Skeletal muscle tissue (tissue), 4 donors: ENCODE results near the gene U2AF1L4. TPM values are rescaled to one million over a fixed set of nuclear protein-coding genes. Genes with fewer than 3 reads are reported as not detected.
A peak's percentile ranks its signal among the peaks of the same experiment; 100 is the strongest.

ENCODE experiments used
- H3K27ac ChIP-seq: one replicate; pipeline ENCODE4 v1.7.0; 2013; ENCODE audit warnings: mild to moderate bottlenecking, low read depth, low read length, inconsistent platforms
- H3K27me3 ChIP-seq, 3 donors: one replicate each; pipeline ENCODE4 v1.7.0; 2013; ENCODE audit warnings: low read length in 3 of 3; ENCODE audit not compliant: control insufficient read depth in 3 of 3, insufficient read depth in 3 of 3
- H3K36me3 ChIP-seq, 3 donors: one replicate each; pipeline ENCODE4 v1.7.0; 2013; ENCODE audit warnings: low read length in 3 of 3; ENCODE audit not compliant: control insufficient read depth in 3 of 3, insufficient read depth in 3 of 3
- H3K4me1 ChIP-seq, 3 donors: one replicate each; pipeline ENCODE4 v1.7.0; 2013; ENCODE audit warnings: low read length in 3 of 3, mild to moderate bottlenecking in 3 of 3; ENCODE audit not compliant: control insufficient read depth in 3 of 3, insufficient read depth in 3 of 3
- H3K4me3 ChIP-seq, 3 donors: one replicate each; pipeline ENCODE4 v1.7.0; 2013; ENCODE audit warnings: low read length in 3 of 3
- H3K9ac ChIP-seq, 3 donors: one replicate each; pipeline ENCODE4 v1.7.0; 2013; ENCODE audit warnings: low read length in 3 of 3, mild to moderate bottlenecking in 3 of 3, moderate library complexity in 2 of 3, low read depth in 1 of 3
- H3K9me3 ChIP-seq, 3 donors: one replicate each; pipeline ENCODE4 v1.7.0; 2013; ENCODE audit warnings: low read length in 3 of 3; ENCODE audit not compliant: control insufficient read depth in 3 of 3
- total RNA-seq: library from RNA; depleted of rRNA; stranded (reverse); fragments of >200 nt; gene quantifications from one replicate; pipeline ENCODE4 v1.2.3, GENCODE V29; 2014
- donor health status: Osteomylitis.

U2AF1L4 gene
- total RNA-seq, 1 donor from 2014 or later, result 3.7 TPM

- H3K4me1 ChIP-seq, result peaks cover 6 to 9% (median 7%) of the 10 kb centered on the region in 3 donors
- H3K27ac ChIP-seq, result peak overlapping the region; percentile 70
- peaks cover 0 to 11% (median 5%) of the 10 kb centered on the region in 3 donors for H3K27me3 ChIP-seq
- no peaks in the 10 kb centered on the region for H3K9me3 ChIP-seq
- H3K36me3 ChIP-seq, result no peaks in the 10 kb centered on the region
- peak overlapping the region; percentile 70 to 87 (median 77) for H3K9ac ChIP-seq
- peak overlapping the region; percentile 65 to 93 (median 90) for H3K4me3 ChIP-seq
These were observed 42.8 kb downstream of the U2AF1L4 start for GRCh38 chr19:35702223-35703012.

- Histone ChIP-seq H3K4me3 (no peak overlapping the region), H3K27ac (no peak overlapping the region), H3K9me3 (no peaks in the 10 kb centered on the region), H3K9ac (no peak overlapping the region), H3K27me3 (no peaks in the 10 kb centered on the region), H3K4me1 (no peaks in the 10 kb centered on the region), H3K36me3 (no peaks in the 10 kb centered on the region)
These were observed 48.4 kb downstream of the U2AF1L4 start for GRCh38 chr19:35696835-35697234.

- Histone ChIP-seq H3K4me3 (no peak overlapping the region), H3K36me3 (no peaks in the 10 kb centered on the region), H3K27ac (no peak overlapping the region), H3K9ac (no peak overlapping the region), H3K4me1 (no peaks in the 10 kb centered on the region), H3K27me3 (no peaks in the 10 kb centered on the region), H3K9me3 (no peaks in the 10 kb centered on the region)
These were observed 49.3 kb downstream of the U2AF1L4 start for GRCh38 chr19:35695895-35696422.

- Histone ChIP-seq H3K4me1 (no peaks in the 10 kb centered on the region), H3K27me3 (no peaks in the 10 kb centered on the region), H3K9me3 (no peaks in the 10 kb centered on the region), H3K4me3 (no peak overlapping the region), H3K9ac (no peak overlapping the region), H3K27ac (no peak overlapping the region), H3K36me3 (no peaks in the 10 kb centered on the region)
These were observed 51.2 kb downstream of the U2AF1L4 start for GRCh38 chr19:35693835-35694599.

- Histone ChIP-seq H3K9ac (no peak overlapping the region), H3K4me1 (no peaks in the 10 kb centered on the region)
These were observed 51.8 kb downstream of the U2AF1L4 start for GRCh38 chr19:35693422-35693821.

More at GRCh38 chr19:35693422-35693821, 51.8 kb downstream of the U2AF1L4 start:
- no peaks in the 10 kb centered on the region for H3K36me3 ChIP-seq
- no peak overlapping the region for H3K4me3 ChIP-seq
- no peak overlapping the region for H3K27ac ChIP-seq
- H3K9me3 ChIP-seq, result no peaks in the 10 kb centered on the region
- H3K27me3 ChIP-seq, result no peaks in the 10 kb centered on the region

Other genes with a start within 250 kb of the U2AF1L4 start
- not detected for gene DMKN, start 231.8 kb downstream of the U2AF1L4 start, total RNA-seq
- gene SBSN, start 217.1 kb downstream of the U2AF1L4 start, total RNA-seq, result not detected
- not detected for gene GAPDHS, start 212.0 kb downstream of the U2AF1L4 start, total RNA-seq
- 55.3 TPM for gene TMEM147, start 199.8 kb downstream of the U2AF1L4 start, total RNA-seq
- not detected for gene ATP4A, start 181.8 kb downstream of the U2AF1L4 start, total RNA-seq
- not detected for gene PMIS2, start 159.2 kb downstream of the U2AF1L4 start, total RNA-seq
- 5.7 TPM for gene HAUS5, start 132.7 kb downstream of the U2AF1L4 start, total RNA-seq
- 20.9 TPM for gene RBM42, start 116.4 kb downstream of the U2AF1L4 start, total RNA-seq
- 2.1 TPM for gene ETV2, start 103.7 kb downstream of the U2AF1L4 start, total RNA-seq
- gene COX6B1, start 97.1 kb downstream of the U2AF1L4 start, total RNA-seq, result 368 TPM
- gene UPK1A, start 78.9 kb downstream of the U2AF1L4 start, total RNA-seq, result not detected
- gene ZBTB32, start 40.9 kb downstream of the U2AF1L4 start, total RNA-seq, result not detected
- 5.7 TPM for gene KMT2B, start 27.4 kb downstream of the U2AF1L4 start, total RNA-seq
- 3.1 TPM for gene IGFLR1, start 3.0 kb downstream of the U2AF1L4 start, total RNA-seq
- gene PSENEN, start 233 bp upstream of the U2AF1L4 start, total RNA-seq, result 7.8 TPM
- 3.1 TPM for gene LIN37, start 3.2 kb upstream of the U2AF1L4 start, total RNA-seq
- 52.7 TPM for gene HSPB6, start 11.6 kb upstream of the U2AF1L4 start, total RNA-seq
- 1.0 TPM for gene PROSER3, start 12.8 kb upstream of the U2AF1L4 start, total RNA-seq
- gene ARHGAP33, start 30.1 kb upstream of the U2AF1L4 start, total RNA-seq, result 1.0 TPM
- gene PRODH2, start 67.4 kb upstream of the U2AF1L4 start, total RNA-seq, result not detected
- gene NPHS1, start 107.1 kb upstream of the U2AF1L4 start, total RNA-seq, result under 0.01 TPM
- gene KIRREL2, start 111.5 kb upstream of the U2AF1L4 start, total RNA-seq, result not detected
- 2.1 TPM for gene APLP1, start 123.2 kb upstream of the U2AF1L4 start, total RNA-seq
- gene NFKBID, start 155.1 kb upstream of the U2AF1L4 start, total RNA-seq, result 3.7 TPM
- gene HCST, start 157.1 kb upstream of the U2AF1L4 start, total RNA-seq, result 1.6 TPM
- 9.9 TPM for gene TYROBP, start 162.9 kb upstream of the U2AF1L4 start, total RNA-seq
- gene LRFN3, start 191.0 kb upstream of the U2AF1L4 start, total RNA-seq, result 0.52 TPM
- gene SDHAF1, start 249.8 kb upstream of the U2AF1L4 start, total RNA-seq, result 8.4 TPM